ENCODE data around the gene PCDHGA1. TPM values are rescaled to one million over a fixed set of nuclear protein-coding genes. Genes with fewer than 3 reads are reported as not detected.

The PCDHGA1 gene
- total RNA-seq, 1 experiment from 2014 or later, result 2.2 TPM

- Histone ChIP-seq H3K4me3 (ENCODE audit: low read depth, low read length, poor library complexity, severe bottlenecking) (peak overlapping the region; percentile 41), H3K4me1 (ENCODE audit: insufficient read depth, low read length, poor library complexity, severe bottlenecking) (peaks cover 51% of the 10 kb centered on the region), H3K9me3 (ENCODE audit: low read depth, low read length, poor library complexity, severe bottlenecking) (no peaks in the 10 kb centered on the region), H3K27me3 (replicated peaks; ENCODE audit: insufficient read depth, low read depth, low read length, poor library complexity) (no peaks in the 10 kb centered on the region), H3K36me3 (ENCODE audit: insufficient read depth, low read length, poor library complexity, severe bottlenecking) (peaks cover 3% of the 10 kb centered on the region), H3K27ac (ENCODE audit: low read depth, low read length, poor library complexity, severe bottlenecking) (peak overlapping the region; percentile 94)
- ChIA-PET POLR2A (ENCODE audit: low non-redundant PET) (no interaction called here), CTCF (interaction anchor here (0.6 to 1.2 kb wide), 4 partner anchors 17 to 492 kb away, joined by 4 to 6 read pairs (median 5); partner anchors contain the start of gene PCDHGC3)
- no TSS peak for BruUV-seq (replicated peaks)
- intact Hi-C loops (cut with micrococcal nuclease; ENCODE audit: unreplicated experiment), result no loop called here
- TF ChIP-seq EZH2 (IDR thresholded peaks at IDR 0.05; ENCODE audit: borderline replicate concordance, low read depth, low read length, poor library complexity, severe bottlenecking), result no peak
- TF ChIP-seq CTCF (conservative IDR thresholded peaks at IDR 0.05; ENCODE audit: low read depth, low read length), result no peak
- peak; percentile 99 for DNase-seq (ENCODE audit: low spot score)
Observed at GRCh38 chr5:141496038-141496437, 165.7 kb downstream of the PCDHGA1 start.

- no peaks in the 10 kb centered on the region for H3K9me3 ChIP-seq (ENCODE audit: low read depth, low read length, poor library complexity, severe bottlenecking)
- no peak overlapping the region for H3K4me3 ChIP-seq (ENCODE audit: low read depth, low read length, poor library complexity, severe bottlenecking)
- BruUV-seq (replicated peaks), result no TSS peak
- CTCF ChIA-PET, result no interaction called here
- POLR2A ChIA-PET (ENCODE audit: low non-redundant PET), result no interaction called here
- intact Hi-C loops (cut with micrococcal nuclease; ENCODE audit: unreplicated experiment), result no loop called here
- H3K27ac ChIP-seq (ENCODE audit: low read depth, low read length, poor library complexity, severe bottlenecking), result no peak overlapping the region
- H3K36me3 ChIP-seq (ENCODE audit: insufficient read depth, low read length, poor library complexity, severe bottlenecking), result peaks cover 16% of the 10 kb centered on the region
- H3K27me3 ChIP-seq (replicated peaks; ENCODE audit: insufficient read depth, low read depth, low read length, poor library complexity), result no peaks in the 10 kb centered on the region
- DNase-seq (ENCODE audit: low spot score), result no peak
- TF ChIP-seq EZH2 (IDR thresholded peaks at IDR 0.05; ENCODE audit: borderline replicate concordance, low read depth, low read length, poor library complexity, severe bottlenecking), result no peak
- no peak for TF ChIP-seq CTCF (conservative IDR thresholded peaks at IDR 0.05; ENCODE audit: low read depth, low read length)
- H3K4me1 ChIP-seq (ENCODE audit: insufficient read depth, low read length, poor library complexity, severe bottlenecking), result peaks cover 14% of the 10 kb centered on the region
Observed at GRCh38 chr5:141501761-141502160, 171.4 kb downstream of the PCDHGA1 start.

- H3K27me3 ChIP-seq (replicated peaks; ENCODE audit: insufficient read depth, low read depth, low read length, poor library complexity), result no peaks in the 10 kb centered on the region
- TF ChIP-seq CTCF (conservative IDR thresholded peaks at IDR 0.05; ENCODE audit: low read depth, low read length) (no peak), EZH2 (IDR thresholded peaks at IDR 0.05; ENCODE audit: borderline replicate concordance, low read depth, low read length, poor library complexity, severe bottlenecking) (no peak)
- DNase-seq (ENCODE audit: low spot score), result no peak
- peaks cover 22% of the 10 kb centered on the region for H3K4me1 ChIP-seq (ENCODE audit: insufficient read depth, low read length, poor library complexity, severe bottlenecking)
- intact Hi-C loops (cut with micrococcal nuclease; ENCODE audit: unreplicated experiment), result no loop called here
- CTCF ChIA-PET, result no interaction called here
- POLR2A ChIA-PET (ENCODE audit: low non-redundant PET), result no interaction called here
- no peaks in the 10 kb centered on the region for H3K9me3 ChIP-seq (ENCODE audit: low read depth, low read length, poor library complexity, severe bottlenecking)
- BruUV-seq (replicated peaks), result no TSS peak
- H3K4me3 ChIP-seq (ENCODE audit: low read depth, low read length, poor library complexity, severe bottlenecking), result no peak overlapping the region
- peak overlapping the region; percentile 12 for H3K27ac ChIP-seq (ENCODE audit: low read depth, low read length, poor library complexity, severe bottlenecking)
- peaks cover 21% of the 10 kb centered on the region for H3K36me3 ChIP-seq (ENCODE audit: insufficient read depth, low read length, poor library complexity, severe bottlenecking)
Observed at GRCh38 chr5:141503681-141504080, 173.4 kb downstream of the PCDHGA1 start.

Measured in A673 (cell line).